NCI-H1694 treated with DMSO at 0.1 percent for 48 hours (cell line): ENCODE data around the gene PIM2.

ENCODE experiments used
- DNase-seq: peaks from one replicate; lab custom pipeline; 2025; lab: John Stamatoyannopoulos, UW

PIM2 gene

GRCh38 chrX:48935301-48935670 is 16.5 kb upstream of the PIM2 start:
- no peak for DNase-seq

DNA sequence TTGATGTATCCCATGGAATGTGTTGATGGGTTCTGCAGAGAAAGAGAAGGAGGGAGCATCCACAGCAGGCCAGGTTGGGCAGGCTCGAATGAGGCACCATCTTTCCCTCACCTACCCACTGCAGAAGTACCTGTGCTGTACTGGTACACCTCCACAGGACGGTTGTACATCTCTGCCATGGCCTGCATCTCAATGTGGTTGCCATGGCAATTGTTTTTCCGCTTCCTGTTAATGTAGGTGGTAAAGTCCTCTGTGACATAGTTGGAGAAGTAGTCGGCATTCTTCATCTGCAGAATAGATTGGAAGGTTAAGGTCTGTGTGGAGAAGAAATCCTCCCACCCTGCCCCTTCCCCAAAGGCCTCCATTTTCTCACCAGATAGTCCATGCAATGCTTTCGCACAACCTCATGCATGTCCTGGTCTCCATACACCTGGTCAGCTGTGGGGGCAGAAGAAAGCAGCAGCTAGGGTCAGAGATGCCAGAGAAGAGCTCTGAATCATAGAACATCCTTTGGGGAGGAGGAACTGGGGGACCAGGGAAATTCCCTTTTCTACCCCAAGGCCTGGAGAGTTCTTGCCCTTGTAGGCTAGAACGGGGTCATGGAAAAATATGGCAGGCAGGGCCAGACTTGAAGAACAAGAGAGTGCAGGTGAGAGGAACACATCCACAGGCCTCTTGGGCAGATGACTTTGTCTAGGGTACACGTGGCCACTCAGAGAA is 15.9 kb upstream of the PIM2 start:
- DNase-seq, result no peak

- no peak for DNase-seq
Measured at GRCh38 chrX:48933757-48934156, 14.9 kb upstream of the PIM2 start.

- DNase-seq, result no peak
Measured at GRCh38 chrX:48927736-48928382, 9.0 kb upstream of the PIM2 start.

DNA sequence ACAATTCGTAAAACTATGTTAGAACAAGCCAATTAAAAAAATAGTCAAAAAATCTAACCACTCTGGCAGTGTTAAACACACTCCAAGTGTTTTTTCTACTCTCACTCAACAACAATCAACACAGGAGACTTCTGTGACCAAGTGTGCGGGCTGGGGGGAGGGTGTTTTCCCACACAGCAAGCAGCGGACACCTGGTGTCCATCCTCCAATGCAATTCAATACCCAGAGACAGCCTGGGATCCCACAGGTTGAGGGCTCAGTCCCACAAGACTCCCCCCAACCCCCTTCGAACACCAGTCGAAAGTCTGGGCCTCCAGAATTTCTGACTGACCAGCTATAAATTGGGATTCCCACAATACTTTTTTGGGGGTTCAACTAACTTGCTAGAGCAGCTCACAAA is 8.3 kb upstream of the PIM2 start:
- no peak for DNase-seq

GRCh38 chrX:48924270-48924669 is 5.4 kb upstream of the PIM2 start:
- no peak for DNase-seq

- no peak for DNase-seq
Measured at GRCh38 chrX:48923771-48924170, 4.9 kb upstream of the PIM2 start.

- no peak for DNase-seq
Measured at GRCh38 chrX:48920718-48921104, 1.9 kb upstream of the PIM2 start.

- no peak for DNase-seq
Measured at GRCh38 chrX:48919947-48920717, 1.3 kb upstream of the PIM2 start.

GRCh38 chrX:48919360-48919841 is 577 bp upstream of the PIM2 start:
- DNase-seq, result no peak

- no peak for DNase-seq
Measured at GRCh38 chrX:48918301-48918642, 552 bp downstream of the PIM2 start.

- DNase-seq, result peak; percentile 91
Measured at GRCh38 chrX:48917139-48918001, 1.5 kb downstream of the PIM2 start.

DNA sequence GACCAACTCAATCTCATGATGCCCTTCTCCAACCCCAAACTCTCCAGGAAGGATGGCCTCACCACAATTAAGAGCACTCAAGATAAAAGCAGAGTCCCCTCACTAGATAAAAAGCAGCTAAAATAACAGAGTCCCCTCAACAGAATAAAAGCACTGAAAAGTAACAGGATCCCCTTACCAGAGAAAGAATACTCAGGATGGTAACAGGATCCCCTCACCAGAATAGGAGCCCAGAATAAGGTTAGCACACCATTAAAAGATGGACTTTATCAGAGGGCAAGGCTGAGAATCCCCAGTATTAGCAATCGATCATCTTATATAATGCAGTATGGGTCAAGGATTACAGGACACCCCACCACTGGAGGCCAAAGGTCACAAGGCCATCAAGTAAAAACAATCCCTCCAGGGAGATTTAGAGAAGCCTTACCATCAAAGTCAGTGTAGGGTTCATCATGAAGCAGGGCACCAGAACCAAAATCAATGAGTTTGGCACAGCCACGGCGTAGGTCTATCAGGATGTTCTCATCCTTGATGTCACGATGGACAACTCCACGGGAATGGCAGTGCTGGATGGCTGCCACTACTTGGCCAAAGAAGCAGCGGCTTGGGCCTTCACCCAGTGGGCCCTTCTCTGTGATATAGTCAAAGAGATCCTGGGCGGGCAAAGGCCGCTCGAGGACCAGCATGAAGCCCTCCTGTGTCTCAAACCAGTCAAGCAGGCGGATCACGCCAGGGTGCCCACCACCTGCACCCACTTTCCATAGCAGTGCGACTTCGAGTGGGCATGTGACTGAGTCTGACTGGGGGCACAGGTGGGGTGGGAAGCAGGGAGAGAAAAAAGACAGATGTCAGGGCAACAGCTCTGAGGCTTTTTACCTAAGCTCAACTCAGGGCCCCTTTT is 4.0 kb downstream of the PIM2 start:
- no peak for DNase-seq

GRCh38 chrX:48913605-48914366 is 5.0 kb downstream of the PIM2 start:
- DNase-seq, result no peak

DNA sequence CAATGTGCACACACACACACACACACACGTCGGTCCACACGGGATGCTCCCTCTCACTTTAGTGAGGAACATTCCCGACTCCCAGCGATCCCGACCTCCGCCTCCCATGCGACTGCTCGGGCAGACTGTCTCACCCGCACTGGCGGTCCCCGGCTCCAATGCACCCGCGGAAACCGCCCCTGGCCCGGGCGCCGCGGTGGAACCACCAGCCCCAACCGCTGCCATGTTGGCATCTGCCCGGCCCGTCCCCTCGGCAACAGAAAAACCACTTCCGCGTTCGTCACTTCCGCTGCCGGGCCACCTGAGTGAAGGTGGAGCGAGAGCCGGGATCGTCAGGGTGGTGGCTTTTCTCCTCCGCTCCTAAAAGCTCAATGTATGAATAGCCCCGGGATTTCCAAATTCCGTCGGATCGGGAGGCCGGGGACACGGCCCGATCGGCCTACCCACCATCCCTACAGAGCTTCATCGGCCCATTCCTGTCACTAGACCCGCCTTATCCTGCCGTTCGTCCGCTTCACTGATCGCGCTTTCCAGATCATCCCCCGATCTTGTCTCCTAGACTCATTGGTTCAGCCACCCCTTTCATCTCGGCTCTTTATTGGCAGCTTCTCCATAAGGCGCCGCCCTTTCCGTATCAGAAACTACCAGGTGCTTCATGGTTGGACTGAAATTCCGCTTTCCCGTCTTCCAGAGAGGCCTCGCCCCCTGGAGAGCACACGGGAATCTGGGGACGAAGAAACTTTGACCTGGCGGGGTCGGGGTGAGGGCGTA is 7.2 kb downstream of the PIM2 start, which contains the start of gene SLC35A2:
SLC35A2 (minus strand) TSS at position 235 of the 771 bp plus-strand sequence; CDS start at position 225, 10 bp downstream.
- DNase-seq, result peak; percentile 78

DNA sequence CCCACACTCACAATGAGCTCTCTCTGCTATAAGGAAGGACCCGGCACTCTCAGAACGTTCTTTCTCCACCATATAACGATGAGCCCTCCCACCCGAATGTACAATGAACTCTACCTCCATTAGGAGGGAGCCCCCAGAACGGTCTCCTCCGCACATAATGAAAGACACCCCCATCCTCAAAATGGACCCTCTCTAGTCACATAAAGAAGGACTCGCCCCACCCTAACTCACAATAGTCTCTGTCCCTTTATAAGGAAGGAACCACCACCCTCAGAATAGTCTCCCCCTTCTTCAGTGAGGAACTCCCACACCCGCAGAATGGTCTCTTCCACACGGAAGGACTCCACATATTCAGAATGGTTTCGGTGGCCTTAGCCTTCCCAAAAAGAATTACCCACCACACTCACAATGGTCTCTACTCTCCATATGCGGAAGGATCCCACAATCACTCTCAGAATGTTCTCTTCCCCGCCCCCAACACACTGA is 7.9 kb downstream of the PIM2 start:
- DNase-seq, result no peak

GRCh38 chrX:48909703-48910294 is 9.0 kb downstream of the PIM2 start:
- no peak for DNase-seq

GRCh38 chrX:48908600-48908999 is 10.2 kb downstream of the PIM2 start:
- DNase-seq, result no peak
